HepG2 (cell line): ENCODE data around the gene TMEM107. TPM values are rescaled to one million over a fixed set of nuclear protein-coding genes. Genes with fewer than 3 reads are reported as not detected.

Source experiments
- AHDC1 ChIP-seq: sonication (generic); formaldehyde crosslinking; IDR thresholded peaks from 2 replicates; pipeline ENCODE4 v1.5.1; 2020; ENCODE audit warnings: mild to moderate bottlenecking, missing genetic modification reagents, borderline replicate concordance
- ARID2 ChIP-seq: sonication (generic); formaldehyde crosslinking; IDR thresholded peaks from 2 replicates; pipeline ENCODE4 v1.8.1; 2022; ENCODE audit warnings: mild to moderate bottlenecking, missing genetic modification reagents, borderline replicate concordance
- ATM ChIP-seq: fragments of 450-650 bp; IDR thresholded peaks from 2 replicates; pipeline ENCODE4 v1.7.1; 2017; ENCODE audit warnings: mild to moderate bottlenecking, borderline replicate concordance
- CHCHD3 ChIP-seq: sonication (generic); formaldehyde crosslinking; IDR thresholded peaks from 2 replicates; pipeline ENCODE4 v1.8.0; 2022; ENCODE audit warnings: mild to moderate bottlenecking, missing genetic modification reagents, moderate library complexity
- HNRNPH1 ChIP-seq: fragments of 200-400 bp; formaldehyde crosslinking; optimal IDR thresholded peaks from 2 replicates; pipeline ENCODE3; 2017; ENCODE audit warnings: mild to moderate bottlenecking, low read depth, low read length
- MAZ ChIP-seq, 2 experiments: sonication (generic) in 1 of 2; formaldehyde crosslinking in 1 of 2; IDR thresholded peaks; 2 replicates each; pipeline versions ENCODE4 v1.5.0 to v1.6.1; 2012 to 2020; ENCODE audit warnings: low read depth in 2 of 2, mild to moderate bottlenecking in 2 of 2, borderline replicate concordance in 1 of 2, improper control_type of control experiment in 1 of 2, low read length in 1 of 2, missing genetic modification reagents in 1 of 2, moderate library complexity in 1 of 2
- PHF21A ChIP-seq: sonication (generic); formaldehyde crosslinking; IDR thresholded peaks from 2 replicates; pipeline ENCODE4 v1.5.0; 2020; ENCODE audit warnings: mild to moderate bottlenecking, missing genetic modification reagents
- SP140L ChIP-seq: sonication (generic); formaldehyde crosslinking; IDR thresholded peaks from 2 replicates; pipeline ENCODE4 v1.4.0; 2020; ENCODE audit warnings: missing genetic modification reagents, borderline replicate concordance
- SSRP1 ChIP-seq: IDR thresholded peaks from 2 replicates; pipeline ENCODE4 v1.6.1; 2016; ENCODE audit warnings: control low read depth
- STAT5B ChIP-seq: sonication (generic); formaldehyde crosslinking; IDR thresholded peaks from 2 replicates; pipeline ENCODE4 v1.4.0; 2020; ENCODE audit warnings: missing genetic modification reagents
- ZNF292 ChIP-seq: sonication (generic); formaldehyde crosslinking; IDR thresholded peaks from 2 replicates; pipeline ENCODE4 v1.8.1; 2022; ENCODE audit warnings: mild to moderate bottlenecking, low read depth, missing genetic modification reagents, borderline replicate concordance
- ZNF382 ChIP-seq: sonication (generic); formaldehyde crosslinking; IDR thresholded peaks from 2 replicates; pipeline ENCODE4 v1.5.0; 2020; ENCODE audit warnings: missing genetic modification reagents, mild to moderate bottlenecking, borderline replicate concordance
- ZNF44 ChIP-seq: sonication (generic); formaldehyde crosslinking; IDR thresholded peaks from 2 replicates; pipeline ENCODE4 v1.5.1; 2020; ENCODE audit warnings: mild to moderate bottlenecking, missing genetic modification reagents
- ZNF513 ChIP-seq: sonication (generic); formaldehyde crosslinking; conservative IDR thresholded peaks from 2 replicates; pipeline ENCODE4 v1.5.0; 2020; ENCODE audit warnings: missing genetic modification reagents
- ZNF562 ChIP-seq: sonication (generic); formaldehyde crosslinking; IDR thresholded peaks from 2 replicates; pipeline ENCODE4 v1.8.0; 2022; ENCODE audit warnings: missing genetic modification reagents, borderline replicate concordance
- ZNF770 ChIP-seq: sonication (generic); formaldehyde crosslinking; IDR thresholded peaks from 2 replicates; pipeline ENCODE4 v1.5.0; 2020; ENCODE audit warnings: mild to moderate bottlenecking, missing genetic modification reagents
- polyA plus RNA-seq, 8 experiments: library from polyadenylated mRNA; depleted of rRNA in 3 of 8; stranded (reverse) in 7 of 8; unstranded in 1 of 8; fragments of >200 nt; fragmentation: Illumina TruSeq in 4 of 8; extraction: Trizol in 4 of 8; gene quantifications; 2 replicates each; pipeline versions ENCODE4 v1.2.1 to v1.2.3, GENCODE V29; 2011 to 2016; ENCODE audit warnings: low read depth in 4 of 8, missing spikeins in 1 of 8, mixed read lengths in 1 of 8; ENCODE audit not compliant: insufficient read depth in 1 of 8
- total RNA-seq, 5 experiments: library from RNA; depleted of rRNA; stranded (reverse); fragments of >200 nt; fragmentation: Illumina TruSeq; extraction: Trizol; gene quantifications; 2 replicates each; pipeline ENCODE4 v1.2.3, GENCODE V29; 2016; ENCODE audit warnings: low read depth in 1 of 5

Gene TMEM107
- total and polyA plus RNA-seq, 2 of the 13 experiments (the other 11 are each of a cell fraction or from before 2014, with no cell fraction given): 7.2 to 15.3 TPM

GRCh38 chr17:8223356-8224126 lies 47.4 kb upstream of the TMEM107 start (continued):
- 0 out of 2 replicates have a peak, but pooled peaks have one; percentile 76 for TF ChIP-seq ARID2 (CRISPR knock-in tag)
- TF ChIP-seq ZNF292 (CRISPR knock-in tag): no peak
- TF ChIP-seq ATM: no peak
- TF ChIP-seq ZNF44 (CRISPR knock-in tag): no peak; the same call in 1 of the 2 replicates
- TF ChIP-seq PHF21A (CRISPR knock-in tag): 0 out of 2 replicates have a peak, but pooled peaks have one; percentile 2
- TF ChIP-seq AHDC1 (CRISPR knock-in tag): no peak
- TF ChIP-seq ZNF513 (CRISPR knock-in tag): no peak
- no peak for TF ChIP-seq CHCHD3 (CRISPR knock-in tag)
- TF ChIP-seq ZNF770: peak; percentile 49
- no peak for TF ChIP-seq ZNF562 (CRISPR knock-in tag)
- no peak for TF ChIP-seq HNRNPH1
- TF ChIP-seq MAZ (IDR thresholded peaks at IDR 0.05; ENCODE audit: borderline replicate concordance, low read depth, low read length): no peak
- peak; percentile 91; the same call in 1 of the 2 replicates for TF ChIP-seq MAZ (CRISPR knock-in tag; IDR thresholded peaks at IDR 0.05; ENCODE audit: low read depth)
- TF ChIP-seq STAT5B (CRISPR knock-in tag): no peak
- TF ChIP-seq ZNF382 (CRISPR knock-in tag): no peak
- peak; percentile 48; the same call in 1 of the 2 replicates for TF ChIP-seq SSRP1
- no peak for TF ChIP-seq SP140L (CRISPR knock-in tag)
